Upper lobe of right lung (tissue), 1 donor: ENCODE data around the gene SRRT. TPM values are rescaled to one million over a fixed set of nuclear protein-coding genes. Genes with fewer than 3 reads are reported as not detected.
A peak's percentile ranks its signal among the peaks of the same experiment; 100 is the strongest.

Experiments used
- ATAC-seq: fragments of 200-7000 bp; cut with Tn5 transposase; one replicate; pipeline ENCODE4 v1.9.1; 2020; ENCODE audit warnings: mild to moderate bottlenecking, moderate library complexity
- DNase-seq: peaks from one replicate; pipeline ENCODE4 v3.0.0-alpha.2; 2020
- H3K27ac ChIP-seq: fragments of 200-600 bp; one replicate; pipeline ENCODE4 v1.8.0; 2022
- H3K27me3 ChIP-seq: fragments of 200-600 bp; one replicate; pipeline ENCODE4 v1.8.0; 2022; ENCODE audit warnings: mild to moderate bottlenecking
- H3K36me3 ChIP-seq: fragments of 200-600 bp; one replicate; pipeline ENCODE4 v1.8.0; 2022
- H3K4me1 ChIP-seq: fragments of 200-600 bp; one replicate; pipeline ENCODE4 v1.8.0; 2022
- H3K4me3 ChIP-seq: fragments of 200-600 bp; one replicate; pipeline ENCODE4 v1.8.0; 2022; ENCODE audit warnings: mild to moderate bottlenecking
- H3K9me3 ChIP-seq: fragments of 200-600 bp; one replicate; pipeline ENCODE4 v1.8.0; 2022
- intact Hi-C: fragments of 100-400 bp; cut with DNase I; formaldehyde crosslinking; loops from one replicate; pipeline ENCODE4 v1.11.0; 2022
- total RNA-seq: library from RNA; stranded (reverse); fragmentation: NEBNext Ultra II Directional; extraction: Animal tissue kit (Norgen Biotek cat#: 25700); gene quantifications from one replicate; pipeline ENCODE4 v1.2.1, GENCODE V29; 2021
- TF ChIP-seq, protein P1 (sequence below): fragments of 200-600 bp; IDR thresholded peaks from one replicate; pipeline ENCODE4 v1.8.0; 2022; ENCODE audit warnings: antibody characterized with exemption
- donor health status: DM: no; HTN: yes; CAD: no; lungs with severe emphysema.

The SRRT gene
- total RNA-seq, 1 donor from 2014 or later = 105 TPM

GRCh38 chr7:100887516-100888290 lies 12.8 kb downstream of the SRRT start:
- Histone ChIP-seq H3K9me3 (no peaks in the 10 kb centered on the region), H3K27ac (peak overlapping the region; percentile 60), H3K4me3 (no peak overlapping the region), H3K4me1 (peaks cover 27% of the 10 kb centered on the region), H3K36me3 (peaks cover 59% of the 10 kb centered on the region), H3K27me3 (no peaks in the 10 kb centered on the region)
- TF ChIP-seq, protein P1, sequence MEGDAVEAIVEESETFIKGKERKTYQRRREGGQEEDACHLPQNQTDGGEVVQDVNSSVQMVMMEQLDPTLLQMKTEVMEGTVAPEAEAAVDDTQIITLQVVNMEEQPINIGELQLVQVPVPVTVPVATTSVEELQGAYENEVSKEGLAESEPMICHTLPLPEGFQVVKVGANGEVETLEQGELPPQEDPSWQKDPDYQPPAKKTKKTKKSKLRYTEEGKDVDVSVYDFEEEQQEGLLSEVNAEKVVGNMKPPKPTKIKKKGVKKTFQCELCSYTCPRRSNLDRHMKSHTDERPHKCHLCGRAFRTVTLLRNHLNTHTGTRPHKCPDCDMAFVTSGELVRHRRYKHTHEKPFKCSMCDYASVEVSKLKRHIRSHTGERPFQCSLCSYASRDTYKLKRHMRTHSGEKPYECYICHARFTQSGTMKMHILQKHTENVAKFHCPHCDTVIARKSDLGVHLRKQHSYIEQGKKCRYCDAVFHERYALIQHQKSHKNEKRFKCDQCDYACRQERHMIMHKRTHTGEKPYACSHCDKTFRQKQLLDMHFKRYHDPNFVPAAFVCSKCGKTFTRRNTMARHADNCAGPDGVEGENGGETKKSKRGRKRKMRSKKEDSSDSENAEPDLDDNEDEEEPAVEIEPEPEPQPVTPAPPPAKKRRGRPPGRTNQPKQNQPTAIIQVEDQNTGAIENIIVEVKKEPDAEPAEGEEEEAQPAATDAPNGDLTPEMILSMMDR = no peak
- intact Hi-C loops = no loop called here
- ATAC-seq (no peak), DNase-seq (no peak)

- intact Hi-C loops = no loop called here
- peaks cover 27% of the 10 kb centered on the region for H3K4me1 ChIP-seq
- TF ChIP-seq, protein P1 = no peak
- ATAC-seq = no peak
- H3K36me3 ChIP-seq = peaks cover 52% of the 10 kb centered on the region
- H3K9me3 ChIP-seq = no peaks in the 10 kb centered on the region
- no peaks in the 10 kb centered on the region for H3K27me3 ChIP-seq
- no peak for DNase-seq
- peak overlapping the region; percentile 83 for H3K4me3 ChIP-seq
- H3K27ac ChIP-seq = peak overlapping the region; percentile 84
These were observed 13.5 kb downstream of the SRRT start for GRCh38 chr7:100888291-100888987.

GRCh38 chr7:100888988-100889750 lies 14.3 kb downstream of the SRRT start, which contains the start of gene UFSP1:
Gene UFSP1 (minus strand): TSS chr7:100889715. CDS start chr7:100889271, 444 bp downstream.
- H3K27me3 ChIP-seq = no peaks in the 10 kb centered on the region
- H3K4me3 ChIP-seq = peak within 1 kb of the TSS; percentile 83
- intact Hi-C loops = no loop called here
- H3K9me3 ChIP-seq = no peaks in the 10 kb centered on the region
- ATAC-seq = peak; percentile 69
- no peak for DNase-seq
- peak within 1 kb of the TSS; percentile 88 for H3K27ac ChIP-seq
- peaks cover 27% of the 10 kb centered on the region for H3K4me1 ChIP-seq
- TF ChIP-seq, protein P1 = no peak
- H3K36me3 ChIP-seq = peaks cover 44% of the 10 kb centered on the region

DNA sequence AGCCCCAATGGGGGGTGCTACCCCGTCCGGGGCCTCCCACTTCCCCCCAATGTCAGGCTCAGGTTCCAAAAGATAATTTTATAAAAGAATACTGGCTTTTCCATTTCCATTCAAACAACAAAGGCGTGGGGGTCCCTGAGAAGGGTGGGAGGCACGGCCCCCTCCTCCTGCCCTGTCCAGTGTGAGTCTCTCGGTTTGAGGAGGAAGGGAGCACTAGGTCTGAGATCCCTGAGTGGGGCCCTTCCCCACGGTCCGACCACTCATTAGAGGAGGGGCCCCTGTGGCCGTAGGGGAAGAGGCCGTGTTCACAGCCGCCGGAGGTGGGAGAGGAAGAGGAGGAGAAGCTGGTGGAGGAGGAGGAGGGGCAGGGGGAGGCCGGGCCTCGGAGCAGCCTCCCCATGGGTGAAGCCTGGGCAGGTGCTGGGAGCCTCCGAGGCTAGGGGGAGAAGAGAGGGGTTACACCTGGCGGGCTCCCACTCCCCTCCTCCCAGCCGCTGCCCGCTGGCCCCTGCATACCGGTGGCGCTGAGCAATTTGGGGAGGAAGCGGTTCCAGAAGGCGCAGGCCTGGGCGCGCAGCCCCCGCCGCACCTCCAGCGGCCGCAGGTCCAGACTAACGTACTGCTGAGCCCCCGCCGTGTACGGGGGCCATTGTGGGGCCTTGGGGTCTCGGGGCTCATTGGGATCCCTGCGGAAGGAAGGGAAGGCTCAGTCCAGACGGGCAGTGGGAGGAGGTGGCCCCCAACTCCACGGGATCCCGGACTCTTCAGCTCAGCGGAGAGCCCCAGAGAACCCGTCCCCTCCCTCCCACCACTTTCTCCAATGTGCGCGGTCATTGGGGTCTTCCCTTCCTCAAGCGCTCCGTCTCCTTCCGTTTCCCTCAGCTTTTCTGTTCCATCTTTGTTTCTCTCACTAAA lies 16.0 kb downstream of the SRRT start:
- DNase-seq (no peak), ATAC-seq (no peak)
- peak overlapping the region; percentile 88 for H3K27ac ChIP-seq
- intact Hi-C loops = no loop called here
- peaks cover 10% of the 10 kb centered on the region for H3K27me3 ChIP-seq
- TF ChIP-seq, protein P1 = no peak
- peak overlapping the region; percentile 83 for H3K4me3 ChIP-seq
- H3K36me3 ChIP-seq = peaks cover 27% of the 10 kb centered on the region
- peaks cover 39% of the 10 kb centered on the region for H3K4me1 ChIP-seq
- H3K9me3 ChIP-seq = no peaks in the 10 kb centered on the region
